ENCODE measurements around the gene TMEM204.

Gene TMEM204

DNA sequence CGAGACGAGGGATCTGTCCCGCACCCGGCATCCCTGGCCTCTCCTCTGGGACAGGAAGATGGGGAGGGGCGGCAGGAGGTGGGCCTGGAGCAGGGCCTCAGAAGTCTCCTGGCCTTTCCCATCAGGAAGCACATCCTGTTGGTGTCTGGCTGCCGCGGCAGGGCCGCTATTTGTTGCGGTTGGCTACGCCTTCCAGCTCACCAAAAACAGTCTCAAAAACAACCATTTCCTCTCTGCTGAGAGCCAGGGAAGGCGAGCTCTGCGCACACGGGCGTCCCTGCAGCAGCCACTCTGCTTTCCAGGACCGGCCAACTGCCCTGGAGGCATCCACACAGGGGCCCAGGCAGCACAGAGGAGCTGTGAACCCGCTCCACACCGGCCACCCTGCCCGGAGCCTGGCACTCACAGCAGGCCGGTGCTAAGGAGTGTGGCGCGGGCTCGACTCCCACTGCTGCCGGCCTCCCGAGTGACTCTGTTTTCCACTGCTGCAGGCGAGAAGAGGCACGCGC lies at the start of gene TMEM204:
Gene TMEM204, plus strand, starts transcription at position 224 of the 509 bp plus-strand sequence. CDS start 610 bp downstream, outside the sequence.
- no peak for DNase-seq

DNA sequence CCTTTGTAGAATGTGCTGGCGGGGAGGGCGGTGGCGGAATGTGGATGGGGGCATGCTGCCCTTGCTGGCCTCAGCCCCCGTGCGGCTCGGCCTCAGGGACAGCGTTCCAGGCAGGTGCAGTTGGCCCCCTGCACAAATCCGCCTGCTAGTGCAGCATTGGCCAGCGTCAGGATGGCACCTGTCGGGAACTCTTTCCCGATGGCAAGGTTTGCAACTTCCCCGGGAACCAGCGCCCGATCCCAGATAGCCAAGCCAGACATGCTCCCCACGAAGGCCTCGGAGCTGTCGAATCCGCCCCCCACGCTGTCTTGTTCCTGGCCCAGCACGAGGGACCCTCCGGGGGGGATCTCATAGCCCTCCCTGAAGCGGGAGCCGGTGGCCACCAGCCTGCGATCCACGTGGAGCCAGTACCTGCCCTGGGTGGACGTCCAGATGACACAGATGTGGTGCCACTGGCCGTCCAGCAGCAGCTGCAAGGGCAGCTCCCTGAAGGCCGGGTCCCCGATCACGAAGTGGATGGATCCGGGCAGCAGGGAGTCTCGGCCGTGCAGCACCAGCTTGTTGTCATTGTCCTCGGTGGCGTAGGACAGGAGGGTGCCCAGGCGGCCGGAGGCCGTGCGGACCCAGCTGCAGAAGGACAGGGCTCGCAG lies 47.5 kb upstream of the TMEM204 start:
- DNase-seq: no peak

DNA sequence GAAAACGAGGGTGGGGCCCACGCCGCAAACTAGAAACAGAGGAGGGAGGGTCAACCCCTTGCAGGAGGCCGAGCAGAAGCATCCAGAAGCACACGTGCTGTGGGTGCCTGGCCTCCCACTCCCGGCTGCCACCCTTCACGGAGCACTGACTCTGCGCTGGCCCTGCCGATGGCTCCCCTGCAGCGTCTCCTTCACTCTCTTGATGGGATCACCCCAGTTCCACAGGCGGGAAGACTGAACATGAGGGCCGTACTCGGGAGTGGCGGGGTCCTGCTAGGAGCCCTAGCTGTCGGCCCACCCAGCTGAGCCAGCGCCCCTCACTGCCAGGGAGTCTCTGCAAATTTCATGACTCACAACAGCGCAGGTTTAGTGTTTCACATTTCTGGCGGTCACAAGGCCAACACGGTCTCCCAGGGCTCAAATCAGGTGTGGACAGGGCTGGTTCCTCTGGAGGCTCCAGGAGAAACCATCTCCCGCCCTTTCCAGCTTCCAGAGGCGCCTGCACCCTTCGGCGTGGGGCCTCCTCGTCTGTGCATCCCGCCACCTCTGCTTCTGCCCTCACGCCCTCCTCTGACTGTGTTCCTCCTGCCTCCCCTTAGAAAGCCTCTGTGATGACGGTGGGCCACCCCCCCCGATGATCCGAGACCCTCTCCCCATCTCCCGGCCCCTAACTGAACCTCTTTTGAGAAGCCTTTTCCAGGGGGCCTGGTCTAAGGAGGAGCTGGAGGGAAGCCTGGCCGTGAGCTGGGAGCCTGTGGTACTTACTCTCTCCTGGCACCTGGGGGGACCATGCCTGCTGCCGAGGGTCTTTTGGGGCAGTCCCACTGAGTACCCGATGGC lies 46.7 kb upstream of the TMEM204 start:
- no peak for DNase-seq

DNA sequence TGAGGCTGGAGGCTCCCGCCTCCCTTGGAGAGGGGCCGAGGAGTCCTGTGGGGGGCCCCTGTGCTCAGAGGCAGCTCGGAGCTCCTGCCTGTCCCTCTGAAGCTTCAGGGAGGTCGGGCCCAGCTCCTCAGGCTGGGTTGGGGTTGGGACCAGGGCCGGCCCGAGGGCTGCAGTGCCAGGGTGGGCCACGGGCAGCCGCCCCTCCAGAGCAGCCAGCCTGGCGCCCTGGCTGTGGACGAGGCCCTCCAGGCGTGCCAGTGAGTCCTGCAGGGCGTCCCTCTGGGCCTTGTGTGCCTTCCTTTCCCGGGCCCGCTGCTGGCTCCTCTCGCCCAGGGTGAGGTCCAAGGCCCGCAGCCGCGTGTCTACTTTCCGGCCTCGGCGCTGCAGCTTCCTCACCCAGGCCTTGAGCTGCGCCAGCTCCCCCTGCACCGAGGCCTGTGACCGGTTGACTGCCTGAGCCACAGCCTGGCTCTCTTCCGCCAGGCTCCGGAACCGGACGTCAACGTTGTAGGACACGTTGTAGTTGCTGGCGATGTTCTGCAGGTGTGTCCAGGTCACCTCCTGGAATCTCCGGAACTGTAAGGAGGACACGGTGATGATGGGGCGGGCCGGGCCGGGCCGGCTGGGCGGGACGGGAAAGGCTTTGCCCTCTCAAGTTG lies 45.9 kb upstream of the TMEM204 start:
- DNase-seq: no peak

DNA sequence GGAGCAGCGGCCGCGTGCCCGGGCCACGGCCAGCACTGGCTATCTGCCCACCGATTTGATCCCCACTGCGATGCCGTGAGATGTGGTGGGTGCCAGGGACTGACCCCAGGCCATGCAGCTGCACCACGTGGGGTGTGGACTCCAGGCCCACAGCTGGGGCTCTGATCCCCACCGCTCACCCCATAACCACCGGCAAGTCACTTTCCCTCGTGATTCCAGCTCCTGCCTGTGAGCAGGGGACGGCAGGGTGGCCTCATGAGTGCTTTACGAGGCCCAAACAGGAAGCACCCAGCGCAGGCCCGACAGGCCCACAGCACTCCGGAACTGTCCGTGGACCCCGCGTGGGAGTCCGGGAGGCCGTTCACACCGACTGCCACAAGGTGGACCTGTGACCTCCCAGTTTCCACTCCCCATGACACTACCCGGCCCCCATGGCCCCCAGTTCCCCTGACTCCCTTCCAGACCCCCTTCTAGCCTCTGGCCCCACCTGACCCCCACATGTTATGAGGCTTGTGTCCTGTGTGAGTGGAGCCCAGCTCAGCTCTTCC lies 45.3 kb upstream of the TMEM204 start:
- no peak for DNase-seq

DNA sequence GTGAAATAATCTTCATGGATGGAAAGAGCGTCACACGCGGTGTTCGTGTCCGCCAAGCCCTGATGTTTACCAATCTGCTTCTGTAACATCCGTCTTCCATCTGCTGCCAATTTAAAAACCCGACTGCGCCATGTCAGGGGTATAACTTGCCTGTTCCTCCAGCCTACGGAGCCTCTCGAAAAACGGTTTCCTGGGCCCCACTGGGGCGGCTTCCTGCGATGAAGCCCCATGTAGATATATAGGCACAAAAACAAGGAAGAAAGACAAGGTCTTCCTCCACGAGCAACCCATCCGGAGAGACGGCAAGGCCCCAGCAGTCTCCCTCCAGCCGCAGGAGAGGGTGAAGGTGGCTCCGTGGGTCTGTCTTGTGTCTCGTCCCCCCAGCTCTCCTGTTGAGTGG lies 44.8 kb upstream of the TMEM204 start, which contains the start of gene PTX4:
Gene PTX4, minus strand, starts transcription at position 326 of the 400 bp plus-strand sequence. Its CDS starts 35 bp downstream, at position 291.
- no peak for DNase-seq

DNA sequence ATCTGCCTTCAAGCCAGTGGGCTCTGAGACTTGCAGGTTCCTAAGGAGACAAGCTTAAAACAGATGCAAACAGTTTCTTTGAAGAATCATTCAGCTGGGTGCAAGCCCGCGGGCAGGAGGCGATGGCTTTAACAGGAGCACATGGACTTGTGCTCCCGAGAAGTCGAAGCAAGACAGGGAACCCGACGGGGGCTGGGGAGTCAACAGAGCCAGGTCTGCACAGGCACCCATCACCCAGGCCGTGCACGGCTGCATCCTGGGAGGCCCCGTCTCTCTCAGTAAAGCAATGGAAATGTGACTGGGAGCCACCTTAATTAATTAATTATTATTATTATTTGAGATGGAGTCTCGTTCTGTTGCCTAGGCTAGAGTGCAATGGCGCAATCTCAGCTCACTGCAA lies 44.4 kb upstream of the TMEM204 start:
- no peak for DNase-seq

DNA sequence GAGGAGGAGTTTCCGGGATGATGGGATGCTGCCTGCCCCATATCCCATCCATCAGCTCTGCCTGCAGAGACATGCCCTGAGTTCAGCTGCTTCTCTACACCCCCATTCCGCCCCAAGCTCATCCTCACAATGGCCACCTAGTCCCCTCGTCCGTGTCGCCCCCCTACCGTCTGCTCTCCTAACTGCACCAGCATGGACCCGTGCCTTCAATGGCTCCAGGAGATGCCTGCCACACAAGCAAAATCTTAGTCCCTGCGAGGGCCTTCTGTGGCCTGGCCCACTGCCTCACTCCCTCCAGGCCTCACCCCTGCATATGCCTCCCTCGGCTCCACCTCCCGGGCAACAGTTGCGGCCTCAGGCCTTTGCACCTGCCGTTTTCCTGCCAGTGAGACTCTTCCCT lies 42.1 kb upstream of the TMEM204 start:
- no peak for DNase-seq

DNA sequence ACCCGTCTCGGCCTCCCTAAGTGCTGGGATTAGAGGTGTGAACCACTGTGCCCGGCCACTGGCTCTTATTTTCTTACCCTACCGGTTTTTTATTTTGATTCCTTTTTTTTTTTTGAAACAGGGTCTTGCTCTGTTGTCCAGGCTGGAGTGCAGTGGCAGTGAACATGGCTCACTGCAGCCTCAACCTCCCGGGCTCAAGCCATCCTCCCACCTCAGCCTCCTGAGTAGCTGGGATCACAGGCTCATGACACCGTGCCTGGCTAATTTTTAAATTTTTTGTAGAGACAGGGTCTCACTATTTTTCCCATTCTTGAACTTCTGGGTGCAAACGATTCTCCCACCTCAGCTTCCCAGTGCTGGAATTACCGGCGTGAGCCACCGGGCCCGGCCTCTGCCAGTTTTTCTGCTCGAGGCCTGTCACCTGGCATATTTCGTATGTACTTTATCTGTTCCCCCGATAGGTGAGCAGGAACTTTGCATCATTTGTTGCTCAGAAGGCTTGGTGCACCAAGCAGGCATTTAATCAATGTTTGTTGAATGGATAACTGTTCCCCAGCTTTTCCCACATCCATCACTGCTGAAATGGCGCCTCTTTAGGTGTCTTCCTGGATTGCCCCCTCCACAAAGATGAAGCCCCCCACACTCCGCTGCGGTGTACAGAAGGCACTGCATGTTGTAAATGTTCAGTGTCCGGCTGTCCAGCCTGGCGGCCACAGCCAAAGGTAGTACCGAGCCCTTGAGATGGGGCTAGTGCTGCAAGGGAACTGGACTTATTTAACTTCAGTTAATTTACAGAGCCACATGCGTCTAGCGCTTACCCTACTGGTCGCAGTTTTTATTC lies 41.2 kb upstream of the TMEM204 start:
- no peak for DNase-seq

DNA sequence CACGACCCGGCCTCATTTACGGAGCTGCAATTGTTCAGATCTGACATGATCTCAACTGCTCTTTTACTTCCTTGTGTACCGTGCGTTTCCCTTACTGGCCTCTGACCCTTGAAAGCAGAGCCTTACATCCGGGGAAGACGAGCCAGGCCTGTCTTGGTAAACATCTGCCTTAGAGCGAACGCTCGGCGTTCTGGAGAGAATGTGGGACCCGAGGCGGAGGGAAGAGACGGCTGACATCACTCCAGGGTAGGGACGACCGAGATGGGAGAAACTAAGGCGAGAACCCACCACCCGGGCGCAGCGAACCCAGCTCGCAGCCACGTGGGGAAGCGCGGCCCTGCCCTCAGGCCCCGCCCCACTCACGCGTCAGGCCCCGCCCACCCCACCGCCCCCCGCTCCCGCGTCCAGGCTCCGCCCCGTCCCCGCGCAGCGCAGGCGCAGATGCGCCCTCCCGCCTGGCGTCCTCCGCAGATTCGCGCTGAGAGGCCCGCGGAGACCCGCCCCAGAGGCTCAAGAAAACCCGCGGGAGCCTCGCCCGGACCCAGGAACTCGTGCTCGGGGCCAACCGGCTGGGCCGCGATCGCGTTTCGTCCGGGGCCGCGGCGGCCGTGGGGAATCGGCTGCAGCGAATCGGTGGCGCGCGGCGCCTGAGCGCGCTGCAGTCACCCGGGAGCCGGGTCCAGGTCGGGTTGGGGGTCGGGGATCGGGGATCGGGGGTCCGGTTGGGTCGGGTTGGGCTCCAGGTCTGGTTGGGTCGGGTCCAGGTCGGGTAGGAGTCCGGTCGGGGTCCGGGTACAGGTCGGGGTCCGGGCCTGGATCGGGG lies 40.3 kb upstream of the TMEM204 start, which contains the start of gene TELO2:
Gene TELO2, plus strand, starts transcription at position 438 of the 823 bp plus-strand sequence. CDS start 922 bp downstream, outside the sequence.
- peak; percentile 95 for DNase-seq

DNA sequence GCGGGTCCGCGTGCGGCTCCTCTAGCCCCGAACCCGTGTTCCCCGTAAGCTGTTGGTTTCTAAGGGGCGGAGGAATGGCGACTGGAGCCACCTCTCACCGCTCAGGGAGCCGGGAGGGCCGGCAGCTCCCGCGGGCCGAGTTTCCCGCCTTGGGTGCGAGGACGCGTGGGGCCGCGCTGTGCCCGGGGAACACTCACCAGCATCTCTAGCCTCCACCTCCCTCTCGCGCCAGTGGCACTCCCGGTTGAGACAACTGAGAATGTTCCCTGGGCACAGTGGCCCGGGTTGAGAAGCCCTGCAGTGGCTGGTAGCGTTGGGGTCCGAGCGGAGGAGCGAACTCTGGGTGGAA lies 39.7 kb upstream of the TMEM204 start:
- DNase-seq: peak; percentile 25

DNA sequence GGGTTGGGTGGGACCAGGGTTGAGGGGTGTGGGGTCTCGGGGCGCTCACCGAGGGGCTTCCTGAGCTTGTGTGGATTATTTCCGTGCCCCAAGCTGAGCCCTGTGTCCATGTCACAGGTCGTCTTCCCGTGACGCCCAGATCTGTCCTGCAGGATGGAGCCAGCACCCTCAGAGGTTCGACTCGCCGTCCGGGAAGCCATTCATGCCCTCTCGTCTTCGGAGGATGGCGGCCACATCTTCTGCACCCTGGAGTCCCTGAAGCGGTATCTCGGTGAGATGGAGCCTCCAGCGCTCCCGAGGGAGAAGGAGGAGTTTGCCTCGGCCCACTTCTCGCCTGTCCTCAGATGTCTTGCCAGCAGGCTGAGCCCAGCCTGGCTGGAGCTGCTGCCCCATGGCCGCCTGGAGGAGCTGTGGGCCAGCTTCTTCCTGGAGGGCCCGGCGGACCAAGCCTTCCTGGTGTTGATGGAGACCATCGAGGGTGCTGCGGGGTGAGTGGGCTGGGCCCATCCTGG lies 39.3 kb upstream of the TMEM204 start:
- DNase-seq: no peak

DNA sequence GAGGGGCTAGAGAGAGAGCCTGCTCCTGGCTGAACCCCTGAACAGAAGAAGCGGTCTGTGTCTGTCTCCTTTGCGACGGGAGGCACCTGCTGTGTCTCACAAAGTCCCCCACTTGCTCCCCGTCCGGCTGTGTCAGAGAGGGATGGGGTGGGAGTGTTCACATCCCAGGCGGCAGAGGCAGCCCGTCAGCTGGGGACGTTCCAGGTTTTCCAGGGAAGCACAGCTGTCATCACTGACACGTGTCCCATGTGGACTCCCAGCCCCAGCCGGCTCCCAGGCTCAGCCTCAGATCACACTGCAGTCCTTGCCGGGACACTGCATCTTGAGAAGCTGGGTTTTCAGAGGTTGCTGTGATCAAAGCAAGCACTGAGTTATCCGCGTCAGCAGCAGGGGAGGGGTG lies 38.8 kb upstream of the TMEM204 start:
- no peak for DNase-seq

DNA sequence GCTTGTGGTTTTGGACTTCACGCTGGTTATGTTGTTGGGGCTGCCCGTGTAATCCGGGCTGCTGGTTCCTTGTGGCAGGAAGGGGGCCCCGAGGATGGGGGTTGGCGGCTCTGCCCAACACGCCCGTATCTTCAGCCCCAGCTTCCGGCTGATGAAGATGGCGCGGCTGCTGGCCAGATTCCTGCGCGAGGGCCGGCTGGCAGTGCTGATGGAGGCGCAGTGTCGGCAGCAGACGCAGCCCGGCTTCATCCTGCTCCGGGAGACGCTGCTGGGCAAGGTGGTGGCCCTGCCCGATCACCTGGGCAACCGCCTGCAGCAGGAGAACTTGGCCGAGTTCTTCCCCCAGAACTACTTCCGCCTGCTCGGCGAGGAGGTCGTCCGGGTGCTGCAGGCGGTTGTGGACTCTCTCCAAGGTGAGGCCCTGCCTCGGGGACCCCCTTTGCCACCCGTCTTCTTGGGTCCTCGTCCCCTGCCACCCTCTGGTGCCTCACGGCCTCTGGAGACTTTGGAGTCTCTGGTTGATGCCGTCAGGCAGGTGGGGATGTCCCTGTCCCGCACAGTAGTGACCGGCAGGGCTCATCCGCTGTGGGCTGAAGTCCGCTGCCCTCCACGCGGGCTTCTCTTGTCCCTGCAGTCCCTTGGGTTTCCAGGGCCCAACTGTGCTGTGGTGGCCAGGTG lies 38.1 kb upstream of the TMEM204 start:
- DNase-seq: no peak

DNA sequence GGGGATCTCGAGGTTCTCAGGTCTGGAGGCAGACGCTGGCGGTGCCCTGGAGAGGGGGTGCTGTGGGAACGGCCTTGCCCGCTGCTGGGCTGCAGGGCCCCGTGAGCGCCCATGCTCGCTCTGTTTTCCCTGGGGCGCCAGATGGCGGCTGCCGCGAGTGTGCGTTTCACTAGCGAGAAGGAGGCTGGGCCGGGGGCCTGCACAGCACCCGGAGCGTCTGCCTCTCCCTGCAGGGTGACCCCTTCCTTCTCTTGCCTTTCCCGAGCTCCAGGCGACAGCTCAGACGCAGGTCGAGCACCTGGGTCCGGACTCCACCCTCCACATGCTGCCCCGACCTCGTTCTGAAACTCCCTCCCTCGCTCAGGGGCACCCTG lies 37.6 kb upstream of the TMEM204 start:
- no peak for DNase-seq

DNA sequence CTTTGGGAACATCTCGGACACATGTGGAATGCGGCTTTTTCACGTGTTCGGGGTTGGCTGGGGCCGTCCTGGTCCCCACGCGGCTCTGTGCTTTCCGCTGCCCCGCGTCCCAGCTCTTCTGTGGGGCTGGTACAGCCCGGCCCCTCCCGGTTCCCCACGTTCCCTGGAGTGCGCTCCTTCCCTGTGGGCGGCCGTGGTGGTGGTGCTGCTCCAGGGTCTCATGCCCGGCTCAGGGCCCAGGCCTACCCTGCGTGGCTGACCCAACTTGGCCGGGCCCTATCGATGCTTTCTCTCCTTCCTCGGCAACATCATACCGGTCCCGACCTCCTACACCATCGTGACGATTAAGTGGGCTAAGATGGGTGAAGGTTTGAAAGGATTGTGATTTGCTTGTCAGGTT lies 37.0 kb upstream of the TMEM204 start:
- no peak for DNase-seq

DNA sequence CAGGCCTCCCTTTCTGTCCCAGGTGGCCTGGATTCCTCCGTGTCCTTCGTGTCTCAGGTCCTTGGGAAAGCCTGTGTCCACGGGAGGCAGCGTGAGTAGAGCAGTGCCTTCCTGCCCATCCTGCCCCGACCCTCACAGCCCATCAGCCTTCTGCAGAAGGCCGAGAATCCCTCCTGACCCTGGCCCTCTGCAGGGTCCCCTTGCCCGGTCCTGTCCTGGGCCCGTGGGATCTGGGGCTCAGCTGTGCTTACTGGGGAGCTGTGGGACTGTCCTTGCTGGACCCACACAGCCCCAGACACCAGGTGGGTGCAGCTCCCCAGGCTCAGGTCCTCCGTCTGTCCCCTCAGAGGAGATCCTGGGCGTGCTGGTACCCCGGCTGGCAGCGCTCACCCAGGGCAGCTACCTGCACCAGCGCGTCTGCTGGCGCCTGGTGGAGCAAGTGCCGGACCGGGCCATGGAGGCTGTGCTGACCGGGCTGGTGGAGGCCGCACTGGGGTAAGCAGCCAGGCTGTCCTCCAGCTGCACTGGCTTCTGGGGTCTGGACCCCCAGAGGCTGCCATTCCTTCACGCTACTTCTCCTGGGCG lies 36.4 kb upstream of the TMEM204 start:
- DNase-seq: no peak

DNA sequence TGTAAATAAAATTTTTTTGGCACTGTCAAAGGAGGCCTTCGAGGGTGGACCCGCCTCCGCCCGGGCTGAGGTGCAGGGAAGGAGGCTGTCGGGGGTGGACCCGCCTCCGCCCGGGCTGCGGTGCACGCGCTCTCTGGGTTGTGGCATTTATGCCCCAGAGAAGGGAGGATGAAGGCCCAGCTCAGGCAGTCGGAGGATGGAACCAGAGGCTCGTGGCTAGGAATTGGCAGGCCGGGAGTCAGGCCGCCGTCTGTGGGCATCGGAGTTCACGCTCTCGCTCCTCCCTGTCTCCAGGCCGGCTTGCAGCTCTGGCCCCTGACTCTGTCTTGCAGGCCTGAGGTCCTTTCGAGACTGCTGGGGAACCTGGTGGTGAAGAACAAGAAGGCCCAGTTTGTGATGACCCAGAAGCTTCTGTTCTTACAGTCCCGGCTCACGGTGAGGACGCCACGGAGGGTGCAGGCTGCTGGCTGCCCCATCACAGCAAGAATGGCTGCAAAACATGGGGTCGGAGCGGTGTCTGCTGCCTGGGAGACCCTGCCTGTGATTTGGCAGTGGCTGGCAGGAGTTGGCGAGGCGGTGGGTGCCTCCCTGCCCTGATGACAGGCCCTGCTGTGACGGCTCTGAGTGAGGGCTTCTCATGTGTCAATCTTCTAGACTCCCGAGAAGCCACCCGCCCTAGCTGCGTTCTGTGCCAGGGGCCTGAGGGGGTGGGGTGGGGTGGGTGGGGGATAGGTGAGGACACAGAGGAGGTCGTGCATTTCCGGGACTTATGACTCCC lies 34.4 kb upstream of the TMEM204 start:
- DNase-seq: no peak

DNA sequence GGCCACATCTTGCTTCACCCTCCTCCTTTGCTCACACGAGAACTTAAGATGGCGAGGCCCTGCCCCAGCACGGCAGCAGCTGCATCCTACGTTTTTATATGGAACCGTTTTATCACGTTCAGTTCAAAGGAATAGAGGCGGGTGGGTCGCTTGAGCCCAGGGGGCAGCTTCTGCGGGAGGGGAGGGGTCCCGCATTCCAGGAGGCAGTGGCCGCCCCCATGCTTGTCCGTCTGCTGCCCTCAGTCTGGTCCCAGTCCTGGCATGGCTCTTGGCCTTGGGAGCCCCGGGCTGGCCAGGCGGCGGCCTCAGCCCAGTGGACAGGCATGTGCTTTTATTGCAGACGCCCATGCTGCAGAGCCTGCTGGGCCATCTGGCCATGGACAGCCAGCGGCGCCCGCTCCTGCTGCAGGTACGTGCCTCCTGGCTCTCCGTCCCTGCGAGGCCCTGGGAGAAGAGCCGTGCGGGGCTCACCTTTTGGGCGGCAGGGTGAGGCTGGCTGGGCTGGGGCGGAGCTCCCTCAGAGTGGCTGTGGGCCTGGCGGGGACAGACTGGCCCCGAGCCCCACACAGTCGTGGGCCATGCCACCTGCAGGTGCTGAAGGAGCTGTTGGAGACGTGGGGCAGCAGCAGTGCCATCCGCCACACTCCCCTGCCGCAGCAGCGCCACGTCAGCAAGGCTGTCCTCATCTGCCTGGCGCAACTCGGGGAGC lies 33.6 kb upstream of the TMEM204 start:
- no peak for DNase-seq
